CD14-positive monocyte (primary cell): ENCODE data around the gene PTAR1. TPM values are rescaled to one million over a fixed set of nuclear protein-coding genes. Genes with fewer than 3 reads are reported as not detected.

ENCODE experiments used
- DNase-seq, 3 donors: peaks; one replicate each; pipeline ENCODE4 v3.0.0-alpha.2; 2011 to 2022
- H2AFZ ChIP-seq: 2 replicates; pipeline ENCODE4 v1.6.0; 2012; ENCODE audit warnings: mild to moderate bottlenecking, low read depth, low read length, inconsistent platforms; ENCODE audit not compliant: insufficient read depth, poor library complexity, severe bottlenecking
- H3K27ac ChIP-seq, 2 donors: 1 replicate in 1 of 2; 2 replicates in 1 of 2; pipeline ENCODE4 v1.5.1; 2012 to 2013; ENCODE audit warnings: low read length in 2 of 2, control low read depth in 1 of 2, inconsistent platforms in 1 of 2, low read depth in 1 of 2, mild to moderate bottlenecking in 1 of 2
- H3K27me3 ChIP-seq, 2 donors: one replicate each; pipeline versions ENCODE4 v1.6.0 to v1.6.1; 2011 to 2013; ENCODE audit warnings: low read length in 2 of 2; ENCODE audit not compliant: control insufficient read depth in 2 of 2, insufficient read depth in 2 of 2
- H3K36me3 ChIP-seq, 2 donors: replicated peaks in 1 of 2; 1 replicate in 1 of 2; 2 replicates in 1 of 2; pipeline versions ENCODE4 v1.5.1 to v1.6.1; 2012 to 2013; ENCODE audit warnings: low read length in 2 of 2, control low read depth in 1 of 2, inconsistent platforms in 1 of 2, mild to moderate bottlenecking in 1 of 2; ENCODE audit not compliant: insufficient read depth in 2 of 2, control insufficient read depth in 1 of 2
- H3K4me1 ChIP-seq, 2 donors: 1 replicate in 1 of 2; 2 replicates in 1 of 2; pipeline versions ENCODE4 v1.5.1 to v1.6.1; 2012 to 2013; ENCODE audit warnings: low read length in 2 of 2, control low read depth in 1 of 2, inconsistent platforms in 1 of 2, mild to moderate bottlenecking in 1 of 2, moderate library complexity in 1 of 2; ENCODE audit not compliant: insufficient read depth in 2 of 2, control insufficient read depth in 1 of 2
- H3K4me2 ChIP-seq: replicated peaks from 2 replicates; pipeline ENCODE3; 2012; ENCODE audit warnings: low read length, moderate library complexity, mild to moderate bottlenecking; ENCODE audit not compliant: poor library complexity, severe bottlenecking; ENCODE audit errors: extremely low read depth
- H3K4me3 ChIP-seq, 3 experiments: fragments of 200-600 bp in 1 of 3; sonication (generic) in 1 of 3; replicated peaks in 1 of 3; 1 replicate in 2 of 3; 2 replicates in 1 of 3; pipeline ENCODE4 v1.5.1; 2011 to 2013; ENCODE audit warnings: low read length in 3 of 3, mild to moderate bottlenecking in 3 of 3, control low read depth in 2 of 3, low read depth in 2 of 3, inconsistent platforms in 1 of 3, moderate library complexity in 1 of 3
- H3K79me2 ChIP-seq: 2 replicates; pipeline ENCODE4 v1.6.0; 2012; ENCODE audit warnings: mild to moderate bottlenecking, control low read depth, inconsistent platforms, low read length, moderate library complexity; ENCODE audit not compliant: insufficient read depth
- H3K9ac ChIP-seq: 2 replicates; pipeline ENCODE4 v1.6.0; 2017; ENCODE audit warnings: low read length, mild to moderate bottlenecking; ENCODE audit not compliant: insufficient read depth, poor library complexity, severe bottlenecking
- H3K9me3 ChIP-seq, 2 donors: replicated peaks in 1 of 2; 1 replicate in 1 of 2; 2 replicates in 1 of 2; pipeline versions ENCODE4 v1.5.1 to v1.6.1; 2012 to 2013; ENCODE audit warnings: low read length in 2 of 2, control low read depth in 1 of 2; ENCODE audit not compliant: control insufficient read depth in 1 of 2, insufficient read depth in 1 of 2
- H4K20me1 ChIP-seq: 2 replicates; pipeline ENCODE4 v1.6.0; 2012; ENCODE audit warnings: mild to moderate bottlenecking, low read length, control low read depth, moderate library complexity; ENCODE audit not compliant: insufficient read depth
- H3K27ac Mint-ChIP-seq, 7 donors: one replicate each; pipeline ENCODE4 v1.8.0; 2020; ENCODE audit warnings: mild to moderate bottlenecking in 7 of 7, mixed read lengths in 7 of 7, moderate library complexity in 6 of 7, inconsistent platforms in 2 of 7
- H3K27me3 Mint-ChIP-seq, 3 donors: one replicate each; pipeline ENCODE4 v1.8.0; 2021 to 2022; ENCODE audit warnings: low read depth in 3 of 3, mild to moderate bottlenecking in 3 of 3, mixed read lengths in 3 of 3, moderate library complexity in 3 of 3, inconsistent platforms in 1 of 3
- H3K36me3 Mint-ChIP-seq, 2 donors: one replicate each; pipeline ENCODE4 v1.8.0; 2020; ENCODE audit warnings: mixed read lengths in 2 of 2, inconsistent platforms in 1 of 2, mild to moderate bottlenecking in 1 of 2
- H3K4me1 Mint-ChIP-seq: one replicate; pipeline ENCODE4 v1.8.0; 2020; ENCODE audit warnings: mild to moderate bottlenecking, mixed read lengths
- H3K4me3 Mint-ChIP-seq, 2 donors: one replicate each; pipeline ENCODE4 v1.8.0; 2020; ENCODE audit warnings: mild to moderate bottlenecking in 2 of 2, mixed read lengths in 2 of 2, moderate library complexity in 1 of 2
- H3K9me3 Mint-ChIP-seq, 7 donors: one replicate each; pipeline ENCODE4 v1.8.0; 2020 to 2022; ENCODE audit warnings: mixed read lengths in 7 of 7, mild to moderate bottlenecking in 6 of 7, moderate library complexity in 6 of 7, inconsistent platforms in 2 of 7
- CTCF ChIP-seq: fragments of 200-600 bp; IDR thresholded peaks from one replicate; pipeline ENCODE4 v1.8.0; 2022; ENCODE audit warnings: antibody characterized with exemption, mild to moderate bottlenecking
- WGBS: methylation state at CpG from one replicate; pipeline ENCODE4 v1.1.5; 2013; ENCODE audit warnings: missing lambda C conversion rate; ENCODE audit not compliant: insufficient coverage; 5-methylcytosine and 5-hydroxymethylcytosine counted together
- intact Hi-C, 2 donors: fragments of 100-400 bp; cut with micrococcal nuclease; formaldehyde crosslinking; loops; one replicate each; pipeline versions ENCODE4 v1.15.0 to v1.15.1; 2023
- polyA plus RNA-seq, 3 donors: library from polyadenylated mRNA; depleted of rRNA in 1 of 3; unstranded in 2 of 3; stranded (reverse) in 1 of 3; fragments of 300-500 nt in 2 of 3; fragments of >200 nt in 1 of 3; fragmentation: Illumina TruSeq in 2 of 3; gene quantifications; 1 replicate in 2 of 3; 2 replicates in 1 of 3; pipeline ENCODE4 v1.2.3, GENCODE V29; 2012 to 2021

PTAR1 gene
- polyA plus RNA-seq, 3 donors, result 12.3 to 24.6 (median 13.4) TPM

DNA sequence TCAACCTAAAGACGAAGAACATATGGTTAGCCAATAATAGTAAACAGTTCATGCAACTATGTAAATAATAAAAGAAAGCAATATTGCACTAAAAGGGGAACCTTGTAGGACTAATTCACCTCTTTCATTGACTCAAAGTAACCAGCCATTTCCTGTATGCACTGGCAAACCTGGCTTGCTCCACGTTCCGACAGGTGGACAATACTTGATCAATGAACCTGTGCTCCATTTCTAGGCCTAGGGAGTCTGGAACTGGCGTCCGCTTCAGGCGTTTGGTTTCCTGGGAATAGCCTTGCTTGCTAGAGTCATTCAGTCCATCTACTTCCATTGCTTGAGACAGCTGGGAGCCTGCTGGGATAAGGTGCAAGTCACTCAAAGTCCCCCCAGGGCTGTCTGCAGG, 41.6 kb downstream of the PTAR1 start:
- 100% methylated on average over 5 of the region's 6 CpGs for WGBS
- Histone ChIP-seq H3K9me3 (no peaks in the 10 kb centered on the region), H3K4me1 (no peaks in the 10 kb centered on the region), H2AFZ (no peak overlapping the region), H3K27me3 (no peaks in the 10 kb centered on the region), H3K4me3 (no peak overlapping the region), H3K4me2 (no peak overlapping the region), H3K79me2 (no peaks in the 10 kb centered on the region), H4K20me1 (no peaks in the 10 kb centered on the region), H3K36me3 (peaks cover 55 to 98% of the 10 kb centered on the region in 2 donors), H3K27ac (no peak overlapping the region), H3K9ac (no peak overlapping the region)
- H3K9me3 Mint-ChIP-seq, result no peaks in the 10 kb centered on the region
- H3K36me3 Mint-ChIP-seq, result peaks cover 63 to 71% of the 10 kb centered on the region in 2 donors
- H3K27ac Mint-ChIP-seq, result no peak overlapping the region
- no peaks in the 10 kb centered on the region for H3K4me1 Mint-ChIP-seq
- no peak for TF ChIP-seq CTCF
- H3K4me3 Mint-ChIP-seq, result no peak overlapping the region
- no peak for DNase-seq
- H3K27me3 Mint-ChIP-seq, result no peaks in the 10 kb centered on the region
- intact Hi-C loops, result no loop called here

DNA sequence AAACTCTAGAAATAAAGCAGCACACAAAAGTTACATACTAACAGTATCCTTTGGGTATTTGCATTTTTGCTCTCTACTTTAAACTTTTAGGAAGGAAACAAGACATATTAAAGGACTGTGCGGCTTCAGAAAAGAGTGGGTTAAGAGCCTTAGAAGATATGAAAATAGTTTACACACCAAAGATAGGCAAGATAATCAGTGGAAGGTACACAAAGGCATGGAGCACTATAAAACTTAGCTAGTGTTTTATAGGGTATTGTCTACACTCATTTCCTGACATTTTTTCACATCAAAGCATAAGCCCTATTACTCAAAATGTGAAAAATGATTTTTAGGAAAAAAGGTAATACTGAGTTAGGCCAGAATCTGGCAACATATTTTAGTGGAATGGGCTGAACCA, 44.0 kb downstream of the PTAR1 start:
- no peaks in the 10 kb centered on the region for H3K4me1 Mint-ChIP-seq
- intact Hi-C loops, result no loop called here
- Histone ChIP-seq H3K4me3 (no peak overlapping the region), H2AFZ (no peak overlapping the region), H4K20me1 (no peaks in the 10 kb centered on the region), H3K4me1 (no peaks in the 10 kb centered on the region), H3K9me3 (no peaks in the 10 kb centered on the region), H3K27ac (no peak overlapping the region), H3K9ac (no peak overlapping the region), H3K79me2 (no peaks in the 10 kb centered on the region), H3K4me2 (no peak overlapping the region), H3K36me3 (peaks cover 45 to 98% of the 10 kb centered on the region in 2 donors), H3K27me3 (no peaks in the 10 kb centered on the region)
- H3K9me3 Mint-ChIP-seq, result no peaks in the 10 kb centered on the region
- DNase-seq, result no peak
- WGBS, result no CpG with 5 or more reads among the region's 1 CpG
- TF ChIP-seq CTCF, result no peak
- no peak overlapping the region for H3K27ac Mint-ChIP-seq
- H3K4me3 Mint-ChIP-seq, result no peak overlapping the region
- H3K36me3 Mint-ChIP-seq, result peaks cover 53 to 63% of the 10 kb centered on the region in 2 donors
- H3K27me3 Mint-ChIP-seq, result no peaks in the 10 kb centered on the region
